LNCAP (cell line): ENCODE data around the gene FAM234A.

ENCODE experiments used
- TF ChIP-seq, protein P1 (sequence below): fragments of 450-650 bp; IDR thresholded peaks from 2 replicates; pipeline ENCODE4 v1.5.1; 2017; ENCODE audit warnings: mild to moderate bottlenecking

The FAM234A gene

DNA sequence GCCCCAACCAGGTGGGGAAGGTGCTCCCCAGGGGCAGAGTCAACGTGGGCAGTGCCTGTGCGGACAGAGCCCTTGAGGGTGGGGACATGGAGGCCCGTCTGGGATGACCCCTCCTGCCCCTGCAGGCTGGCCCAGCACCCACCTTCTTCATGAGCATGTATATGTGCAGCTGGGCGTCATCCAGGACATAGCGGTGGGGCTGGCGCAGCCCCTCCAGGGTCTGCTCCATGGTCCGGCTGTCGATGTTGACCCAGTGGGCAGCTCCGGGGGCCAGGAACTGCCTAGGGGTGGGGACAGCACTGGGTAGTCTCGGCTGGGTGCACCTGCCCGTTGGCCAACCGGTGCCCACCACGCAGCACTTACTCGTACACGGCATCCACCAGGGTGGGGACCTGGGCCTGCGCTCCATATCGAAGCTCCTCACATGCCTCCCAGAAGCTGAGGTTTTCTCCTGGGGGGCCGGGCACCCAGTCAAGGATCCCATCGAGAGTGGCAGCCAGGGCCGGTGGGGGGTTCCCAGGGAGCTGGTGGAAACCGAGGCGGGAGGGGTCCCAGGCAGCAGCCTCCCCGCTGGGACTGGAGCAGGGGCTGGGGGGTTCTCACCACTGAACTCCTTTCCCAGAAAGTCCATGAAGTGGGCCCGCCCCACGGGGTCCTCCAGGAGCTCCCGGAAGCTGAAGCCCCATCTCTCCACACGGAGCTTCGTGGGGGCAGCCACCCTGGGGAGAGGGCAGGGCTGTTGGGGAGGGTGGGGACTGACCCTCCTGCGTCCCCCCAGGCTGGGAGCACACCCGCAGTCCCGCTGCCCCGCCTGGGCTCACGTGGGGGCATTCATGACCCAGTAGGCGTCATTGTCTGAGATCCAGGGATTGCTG, 36.0 kb downstream of the FAM234A start:
- TF ChIP-seq, protein P1, sequence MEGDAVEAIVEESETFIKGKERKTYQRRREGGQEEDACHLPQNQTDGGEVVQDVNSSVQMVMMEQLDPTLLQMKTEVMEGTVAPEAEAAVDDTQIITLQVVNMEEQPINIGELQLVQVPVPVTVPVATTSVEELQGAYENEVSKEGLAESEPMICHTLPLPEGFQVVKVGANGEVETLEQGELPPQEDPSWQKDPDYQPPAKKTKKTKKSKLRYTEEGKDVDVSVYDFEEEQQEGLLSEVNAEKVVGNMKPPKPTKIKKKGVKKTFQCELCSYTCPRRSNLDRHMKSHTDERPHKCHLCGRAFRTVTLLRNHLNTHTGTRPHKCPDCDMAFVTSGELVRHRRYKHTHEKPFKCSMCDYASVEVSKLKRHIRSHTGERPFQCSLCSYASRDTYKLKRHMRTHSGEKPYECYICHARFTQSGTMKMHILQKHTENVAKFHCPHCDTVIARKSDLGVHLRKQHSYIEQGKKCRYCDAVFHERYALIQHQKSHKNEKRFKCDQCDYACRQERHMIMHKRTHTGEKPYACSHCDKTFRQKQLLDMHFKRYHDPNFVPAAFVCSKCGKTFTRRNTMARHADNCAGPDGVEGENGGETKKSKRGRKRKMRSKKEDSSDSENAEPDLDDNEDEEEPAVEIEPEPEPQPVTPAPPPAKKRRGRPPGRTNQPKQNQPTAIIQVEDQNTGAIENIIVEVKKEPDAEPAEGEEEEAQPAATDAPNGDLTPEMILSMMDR = no peak

DNA sequence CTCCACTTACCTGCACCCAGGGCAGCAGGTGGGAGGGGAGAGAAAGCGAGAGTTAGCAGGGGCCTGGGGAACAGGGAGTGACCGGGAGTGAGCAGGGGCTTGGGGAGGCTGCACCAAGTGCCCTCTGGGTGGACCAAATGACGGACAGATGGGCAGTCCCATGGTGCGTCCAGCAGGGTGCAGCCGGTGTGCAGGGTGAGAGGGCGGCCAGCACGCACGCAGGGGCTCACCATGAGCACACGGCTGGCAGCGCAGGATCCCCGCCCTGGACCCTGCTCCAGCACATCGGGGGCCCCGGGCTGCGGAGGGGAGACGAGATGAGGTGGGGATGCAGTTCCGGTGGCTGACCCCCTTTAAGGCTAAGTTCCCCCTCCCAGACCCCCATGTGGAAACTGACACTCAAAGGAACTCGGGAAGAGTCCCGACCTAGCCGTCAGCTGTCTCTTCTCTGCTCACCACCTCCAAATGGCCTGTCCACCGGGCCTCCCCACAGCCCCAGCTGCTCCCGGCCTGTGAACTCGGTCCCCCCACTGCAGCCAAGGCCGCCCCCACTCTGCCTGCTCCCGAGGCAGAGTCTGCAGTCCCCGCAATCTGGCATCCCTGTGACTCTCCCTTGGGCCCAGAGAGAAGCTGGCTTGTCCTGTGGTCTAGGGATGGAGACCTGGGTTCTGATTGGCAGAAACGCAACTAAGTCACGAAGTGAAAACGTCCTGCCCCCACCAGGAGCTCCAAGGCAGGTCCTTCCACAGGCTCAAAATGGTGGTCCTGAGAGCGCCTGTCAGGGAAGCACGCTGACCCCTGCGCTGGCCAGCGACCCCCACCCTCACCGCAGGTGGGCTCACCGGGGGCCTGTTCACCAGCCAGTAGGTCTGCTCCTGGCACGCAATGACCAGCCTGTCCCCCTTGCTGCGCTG, 38.3 kb downstream of the FAM234A start:
- TF ChIP-seq, protein P1 = no peak

DNA sequence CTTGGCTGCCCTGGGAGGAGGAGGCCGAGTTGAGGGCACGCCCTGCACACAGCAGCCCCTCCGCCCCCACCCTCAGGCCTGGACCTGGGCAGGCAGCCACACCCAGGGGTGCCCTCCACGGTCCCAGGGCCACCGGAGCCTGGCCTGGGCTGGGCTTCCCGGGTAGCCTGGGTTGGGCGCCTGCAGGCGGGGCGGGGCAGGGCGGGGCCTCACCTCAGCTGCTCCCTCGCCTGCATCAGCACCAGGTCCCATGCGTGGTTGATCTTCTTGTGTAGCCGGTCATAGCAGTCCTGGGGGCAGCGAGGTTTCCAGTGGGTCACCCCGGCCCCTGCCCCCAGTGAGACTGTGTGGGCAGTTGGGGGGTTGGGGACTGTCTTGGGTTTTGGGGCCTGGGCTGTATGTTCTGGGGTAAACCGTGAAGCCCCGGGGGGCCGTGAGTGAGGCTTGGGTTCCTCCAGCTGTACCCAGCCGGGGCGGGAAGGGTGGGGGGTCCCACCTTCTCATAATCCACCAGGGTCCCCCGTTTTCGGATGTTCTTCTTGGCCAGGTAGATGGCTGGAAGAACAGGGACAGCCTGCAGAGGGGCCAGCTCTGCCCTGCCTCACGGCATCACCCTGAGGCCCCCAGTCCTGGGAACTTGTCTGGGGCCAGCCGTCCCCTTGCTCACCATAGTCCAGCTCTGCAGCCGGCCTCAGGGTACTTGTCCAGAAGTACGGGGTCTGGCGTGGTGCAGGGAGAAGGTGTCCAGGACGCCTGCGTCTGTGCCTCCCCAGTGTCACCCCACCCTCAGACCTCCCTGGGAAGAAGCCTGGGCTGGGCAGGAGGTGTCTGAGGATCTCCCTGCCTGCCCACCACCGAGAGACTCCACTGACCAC, 39.2 kb downstream of the FAM234A start:
- TF ChIP-seq, protein P1 = no peak

DNA sequence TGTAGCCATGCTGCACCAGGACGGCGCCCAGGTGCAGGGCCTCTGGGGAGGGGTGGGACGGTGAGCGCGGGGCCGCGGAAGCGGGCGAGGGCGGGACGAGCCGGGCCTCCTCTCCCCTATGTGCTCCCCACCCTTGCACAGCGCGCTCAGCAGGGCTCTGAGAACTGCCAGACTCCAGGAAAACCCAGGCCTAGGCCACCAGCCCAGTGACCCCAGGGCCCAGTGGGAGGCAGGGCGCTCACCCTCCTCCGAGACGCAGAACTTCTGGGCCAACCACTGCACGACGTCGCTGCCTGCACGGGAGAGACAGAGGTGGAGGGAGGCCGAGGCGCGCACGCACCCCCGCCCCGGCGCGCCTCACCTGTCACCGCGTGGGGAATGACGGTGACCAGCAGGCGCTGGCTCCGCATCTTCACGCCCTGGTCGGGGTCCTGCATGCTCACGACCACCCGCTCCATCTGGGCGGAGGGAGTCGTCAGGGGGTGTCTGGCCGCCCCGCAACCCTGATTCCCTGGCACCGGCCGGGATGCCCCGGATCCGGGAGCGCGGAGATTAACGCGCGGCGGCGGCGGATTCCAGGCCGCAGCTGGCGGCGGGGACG, 40.5 kb downstream of the FAM234A start:
- TF ChIP-seq, protein P1 = no peak

DNA sequence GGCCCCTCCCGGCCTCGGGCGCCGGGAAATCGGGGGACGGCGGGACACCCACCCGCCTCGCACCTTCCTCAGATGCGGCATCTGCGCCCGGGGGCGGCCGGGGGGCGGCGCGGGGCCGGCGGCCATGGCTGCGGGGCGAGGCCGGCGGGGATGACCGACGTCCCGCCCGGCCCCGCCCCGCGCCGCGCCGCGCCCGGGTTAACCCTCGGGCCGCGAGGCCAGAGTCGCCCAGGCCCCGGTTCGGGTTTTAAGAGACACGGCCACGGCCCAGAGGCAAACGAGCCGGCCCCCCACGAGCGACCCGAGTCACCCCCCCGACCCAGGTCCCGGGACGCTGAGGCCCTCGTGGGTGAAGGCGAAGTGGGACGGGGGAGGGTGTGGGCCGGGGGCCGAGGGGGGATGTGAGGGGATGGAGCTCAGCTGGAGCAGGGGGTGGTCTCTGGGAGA, 41.2 kb downstream of the FAM234A start, which contains the start of gene RGS11:
Gene RGS11 (minus strand): TSS at position 159 of the 447 bp plus-strand sequence. CDS start 33 bp downstream, at position 126.
- TF ChIP-seq, protein P1 = no peak

DNA sequence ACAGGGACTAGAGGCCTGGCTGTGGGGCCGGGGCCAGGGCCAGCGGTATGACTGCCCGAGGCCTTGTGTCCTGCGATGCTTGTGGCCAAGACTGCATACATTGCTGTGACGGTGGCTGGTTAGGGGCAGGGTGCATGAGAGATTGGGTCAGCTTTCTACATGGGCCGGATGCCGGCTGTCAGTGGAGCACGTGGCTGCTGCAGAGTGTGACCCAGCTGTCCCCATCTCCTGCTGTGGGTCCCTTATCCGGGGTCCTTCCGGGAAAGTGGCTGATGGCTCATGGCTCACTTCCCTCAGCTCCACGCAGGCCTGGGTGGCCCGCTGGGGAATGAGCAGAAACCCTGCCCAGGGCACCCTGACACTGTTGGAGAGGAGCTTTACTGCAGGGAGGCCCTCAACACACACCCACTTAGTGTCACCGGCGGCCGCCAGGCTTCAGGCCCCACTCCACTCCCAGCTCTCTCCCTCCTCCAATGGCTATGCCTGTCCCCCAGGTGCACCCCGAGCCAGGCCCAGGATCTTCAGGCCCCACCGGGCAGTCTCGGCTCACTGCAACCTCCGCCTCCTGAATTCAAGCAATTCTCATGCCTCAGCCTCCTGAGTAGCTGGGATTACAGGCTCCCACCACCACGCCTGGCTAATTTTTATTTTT, 41.9 kb downstream of the FAM234A start:
- TF ChIP-seq, protein P1 = no peak
